HG03139 (cell line): ENCODE data around the gene PCTP.
A peak's percentile ranks its signal among the peaks of the same experiment; 100 is the strongest.

ENCODE experiments used
- ATAC-seq: cut with Tn5 transposase; IDR thresholded peaks from one replicate; pipeline ENCODE4 v1.9.1; 2021; ENCODE audit not compliant: unreplicated experiment

PCTP gene

GRCh38 chr17:55750750-55751657 lies at the start of gene PCTP:
Gene PCTP, plus strand, starts transcription at chr17:55751051. Its CDS starts 53 bp downstream, at chr17:55751104.
- ATAC-seq: peak; percentile 99

- no peak for ATAC-seq
Observed at GRCh38 chr17:55702150-55702549, 48.7 kb upstream of the PCTP start.

- no peak for ATAC-seq
Observed at GRCh38 chr17:55704401-55704800, 46.5 kb upstream of the PCTP start.

GRCh38 chr17:55705847-55706246 lies 45.0 kb upstream of the PCTP start:
- no peak for ATAC-seq

- no peak for ATAC-seq
Observed at GRCh38 chr17:55706808-55707773, 43.8 kb upstream of the PCTP start.

- ATAC-seq: no peak
Observed at GRCh38 chr17:55708175-55708974, 42.5 kb upstream of the PCTP start.

- no peak for ATAC-seq
Observed at GRCh38 chr17:55709440-55709839, 41.4 kb upstream of the PCTP start.

- no peak for ATAC-seq
Observed at GRCh38 chr17:55709984-55710383, 40.9 kb upstream of the PCTP start.

- ATAC-seq: no peak
Observed at GRCh38 chr17:55710410-55710809, 40.4 kb upstream of the PCTP start.

GRCh38 chr17:55710829-55711496 lies 39.9 kb upstream of the PCTP start:
- ATAC-seq: no peak

- ATAC-seq: no peak
Observed at GRCh38 chr17:55717432-55717831, 33.4 kb upstream of the PCTP start.

- ATAC-seq: no peak
Observed at GRCh38 chr17:55717898-55718735, 32.7 kb upstream of the PCTP start.

GRCh38 chr17:55720919-55721836 lies 29.7 kb upstream of the PCTP start:
- no peak for ATAC-seq

- ATAC-seq: no peak
Observed at GRCh38 chr17:55722016-55722736, 28.7 kb upstream of the PCTP start.

- ATAC-seq: no peak
Observed at GRCh38 chr17:55722742-55723487, 27.9 kb upstream of the PCTP start, which contains the start of gene TMEM100. Gene TMEM100, minus strand, starts transcription at chr17:55722864. Its CDS starts 1,794 bp downstream, at chr17:55721070.

- ATAC-seq: no peak
Observed at GRCh38 chr17:55723488-55723848, 27.4 kb upstream of the PCTP start.

- no peak for ATAC-seq
Observed at GRCh38 chr17:55726440-55726839, 24.4 kb upstream of the PCTP start.
